ENCODE results near the gene C22orf42. TPM values are rescaled to one million over a fixed set of nuclear protein-coding genes. Genes with fewer than 3 reads are reported as not detected.
"Not testable (repeated sequence)": the region's sequence is repeated elsewhere in the genome, so short reads cannot be mapped to it uniquely, and the experiment has no call there.

The C22orf42 gene
- total RNA-seq, 3 donors from 2014 or later (not counting 1 experiment from before 2014, with no cell fraction given), result not detected

DNA sequence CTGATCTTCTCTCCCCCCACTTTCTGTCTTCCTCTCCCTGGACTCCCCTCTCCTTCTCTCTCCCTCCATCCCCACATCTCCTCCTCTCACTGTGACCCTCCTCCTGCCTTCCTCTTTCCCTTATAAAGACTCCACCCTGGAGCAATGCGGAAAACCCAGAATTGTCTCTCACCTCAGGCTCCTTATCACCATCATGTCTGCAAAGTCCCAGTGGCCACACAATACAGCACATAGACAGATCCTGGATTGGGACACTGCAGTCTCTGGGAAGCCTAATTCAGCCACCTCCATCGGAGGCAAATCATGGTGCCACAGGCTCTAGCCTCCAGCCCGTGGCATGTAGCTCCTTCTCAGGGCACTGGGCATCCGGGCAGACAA, 43.0 kb upstream of the C22orf42 start:
- Mint-ChIP-seq H3K4me3 (peak overlapping the region; percentile 81), H3K4me1 (peaks cover 10 to 36% of the 10 kb centered on the region in 2 donors), H3K36me3 (no peaks in the 10 kb centered on the region), H3K9me3 (no peaks in the 10 kb centered on the region), H3K27ac (no peak overlapping the region), H3K27me3 (ENCODE audit: low read depth in 2 of 2) (peaks cover 24 to 34% of the 10 kb centered on the region in 2 donors)
- TF ChIP-seq, protein P1, sequence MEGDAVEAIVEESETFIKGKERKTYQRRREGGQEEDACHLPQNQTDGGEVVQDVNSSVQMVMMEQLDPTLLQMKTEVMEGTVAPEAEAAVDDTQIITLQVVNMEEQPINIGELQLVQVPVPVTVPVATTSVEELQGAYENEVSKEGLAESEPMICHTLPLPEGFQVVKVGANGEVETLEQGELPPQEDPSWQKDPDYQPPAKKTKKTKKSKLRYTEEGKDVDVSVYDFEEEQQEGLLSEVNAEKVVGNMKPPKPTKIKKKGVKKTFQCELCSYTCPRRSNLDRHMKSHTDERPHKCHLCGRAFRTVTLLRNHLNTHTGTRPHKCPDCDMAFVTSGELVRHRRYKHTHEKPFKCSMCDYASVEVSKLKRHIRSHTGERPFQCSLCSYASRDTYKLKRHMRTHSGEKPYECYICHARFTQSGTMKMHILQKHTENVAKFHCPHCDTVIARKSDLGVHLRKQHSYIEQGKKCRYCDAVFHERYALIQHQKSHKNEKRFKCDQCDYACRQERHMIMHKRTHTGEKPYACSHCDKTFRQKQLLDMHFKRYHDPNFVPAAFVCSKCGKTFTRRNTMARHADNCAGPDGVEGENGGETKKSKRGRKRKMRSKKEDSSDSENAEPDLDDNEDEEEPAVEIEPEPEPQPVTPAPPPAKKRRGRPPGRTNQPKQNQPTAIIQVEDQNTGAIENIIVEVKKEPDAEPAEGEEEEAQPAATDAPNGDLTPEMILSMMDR (IDR thresholded peaks at IDR 0.05), result no peak
- Histone ChIP-seq H3K9me3 (ENCODE audit: control insufficient read depth, insufficient read depth, low read length) (no peaks in the 10 kb centered on the region), H3K4me3 (ENCODE audit: low read length) (no peak overlapping the region), H3K36me3 (ENCODE audit: control insufficient read depth, insufficient read depth, low read length) (no peaks in the 10 kb centered on the region), H3K4me1 (ENCODE audit: control insufficient read depth, insufficient read depth, low read length) (peaks cover 58% of the 10 kb centered on the region), H3K27ac (ENCODE audit: low read length) (no peak overlapping the region), H3K27me3 (ENCODE audit: control insufficient read depth, insufficient read depth, low read length) (peaks cover 4% of the 10 kb centered on the region)
- intact Hi-C loops (cut with micrococcal nuclease), result loop anchor here (10.0 kb wide), 1 partner anchor 273 kb away; the partner anchor contains the start of gene FBXO7
- WGBS (ENCODE audit: insufficient coverage), result 30% methylated on average over 4 of the region's 4 CpGs
- no peak for DNase-seq
- ATAC-seq, result no peak

DNA sequence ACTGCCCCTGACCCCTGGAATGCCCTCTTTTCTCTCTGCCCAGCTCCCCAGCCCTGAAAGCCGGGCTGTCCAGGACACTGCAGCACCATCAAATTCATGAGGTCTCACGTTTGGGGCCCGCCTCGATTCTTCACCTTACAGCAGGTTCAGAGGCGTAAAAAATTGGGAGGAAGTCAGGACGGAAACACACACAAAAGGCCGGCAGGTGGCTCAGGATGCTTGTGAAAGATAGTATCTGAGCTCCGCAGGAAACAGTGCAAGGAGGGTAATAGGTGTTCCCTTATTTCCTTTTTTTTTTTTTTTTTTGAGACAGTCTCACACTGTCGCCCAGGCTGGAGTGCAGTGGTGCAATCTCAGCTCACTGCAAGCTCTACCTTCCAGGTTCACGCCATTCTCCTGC, 41.6 kb upstream of the C22orf42 start:
- Mint-ChIP-seq H3K4me3 (no peak overlapping the region), H3K27me3 (ENCODE audit: low read depth in 2 of 2) (peaks cover 19 to 31% of the 10 kb centered on the region in 2 donors), H3K27ac (no peak overlapping the region), H3K4me1 (peaks cover under 1 to 22% of the 10 kb centered on the region in 2 donors), H3K36me3 (no peaks in the 10 kb centered on the region), H3K9me3 (no peaks in the 10 kb centered on the region)
- H3K4me3 ChIP-seq (ENCODE audit: low read length), result no peak overlapping the region
- H3K36me3 ChIP-seq (ENCODE audit: control insufficient read depth, insufficient read depth, low read length), result no peaks in the 10 kb centered on the region
- peak in 1 of 2 donors; percentile 55 for DNase-seq
- H3K4me1 ChIP-seq (ENCODE audit: control insufficient read depth, insufficient read depth, low read length), result peaks cover 44% of the 10 kb centered on the region
- no peak overlapping the region for H3K27ac ChIP-seq (ENCODE audit: low read length)
- 34% methylated on average over 10 of the region's 10 CpGs for WGBS (ENCODE audit: insufficient coverage)
- intact Hi-C loops (cut with micrococcal nuclease), result loop anchor here (10.0 kb wide), 1 partner anchor 274 kb away; the partner anchor contains the start of gene FBXO7
- TF ChIP-seq, protein P1 (IDR thresholded peaks at IDR 0.05), result no peak
- no peaks in the 10 kb centered on the region for H3K9me3 ChIP-seq (ENCODE audit: control insufficient read depth, insufficient read depth, low read length)
- ATAC-seq, result no peak
- peaks cover 4% of the 10 kb centered on the region for H3K27me3 ChIP-seq (ENCODE audit: control insufficient read depth, insufficient read depth, low read length)

DNA sequence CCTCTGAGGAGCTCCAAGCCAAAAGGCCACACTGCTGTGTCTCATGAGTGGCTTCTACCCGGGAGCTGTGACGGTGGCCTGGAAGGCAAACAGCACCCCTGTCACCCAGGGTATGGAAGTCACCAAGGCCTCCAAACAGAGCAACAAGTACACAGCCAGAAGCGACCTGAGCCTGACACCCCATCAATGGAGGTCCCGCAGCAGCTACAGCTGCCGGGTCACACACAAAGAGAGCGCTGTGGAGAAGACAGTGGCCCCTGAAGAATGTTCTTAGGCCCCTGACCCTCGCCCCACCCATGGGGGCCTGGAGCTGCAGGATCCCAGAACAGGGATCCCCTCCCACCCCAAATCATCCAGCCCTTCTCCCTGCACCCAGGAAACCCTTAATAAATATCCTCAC, 40.9 kb upstream of the C22orf42 start:
- no peaks in the 10 kb centered on the region for H3K36me3 Mint-ChIP-seq
- peaks cover 26 to 31% of the 10 kb centered on the region in 2 donors for H3K27me3 Mint-ChIP-seq (ENCODE audit: low read depth in 2 of 2)
- ATAC-seq, result no peak
- Histone ChIP-seq H3K27ac (ENCODE audit: low read length) (no peak overlapping the region), H3K4me3 (ENCODE audit: low read length) (no peak overlapping the region), H3K9me3 (ENCODE audit: control insufficient read depth, insufficient read depth, low read length) (no peaks in the 10 kb centered on the region), H3K4me1 (ENCODE audit: control insufficient read depth, insufficient read depth, low read length) (peaks cover 37% of the 10 kb centered on the region), H3K36me3 (ENCODE audit: control insufficient read depth, insufficient read depth, low read length) (no peaks in the 10 kb centered on the region), H3K27me3 (ENCODE audit: control insufficient read depth, insufficient read depth, low read length) (peaks cover 4% of the 10 kb centered on the region)
- no peak overlapping the region for H3K4me3 Mint-ChIP-seq
- intact Hi-C loops (cut with micrococcal nuclease), result loop anchor here (10.0 kb wide), 1 partner anchor 275 kb away; the partner anchor contains the start of gene FBXO7
- peaks cover 0 to 15% of the 10 kb centered on the region in 2 donors for H3K4me1 Mint-ChIP-seq
- WGBS (ENCODE audit: insufficient coverage), result 86% methylated on average over 7 of the region's 7 CpGs
- H3K9me3 Mint-ChIP-seq, result no peaks in the 10 kb centered on the region
- no peak for DNase-seq
- no peak overlapping the region for H3K27ac Mint-ChIP-seq
- TF ChIP-seq, protein P1 (IDR thresholded peaks at IDR 0.05), result no peak

DNA sequence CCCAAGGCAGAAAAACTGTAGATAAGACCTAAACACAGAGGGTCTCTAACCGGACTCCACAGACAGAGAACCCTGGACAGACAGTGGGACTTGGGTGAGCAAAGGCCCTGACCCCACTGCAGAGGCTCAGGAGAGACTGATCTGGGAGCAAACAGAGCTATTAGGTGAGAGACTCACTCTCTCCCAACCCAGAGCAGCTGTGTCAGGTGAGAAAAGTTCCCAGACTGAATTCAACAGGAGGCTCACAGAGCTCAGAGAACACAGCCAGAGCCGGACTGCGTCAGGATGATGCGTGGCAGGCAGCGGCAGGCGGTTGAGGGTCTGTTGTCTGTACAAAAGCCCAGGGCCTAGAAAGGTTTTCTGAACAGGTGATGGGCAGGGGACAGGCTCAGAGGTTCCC, 40.2 kb upstream of the C22orf42 start:
- Histone ChIP-seq H3K27me3 (ENCODE audit: control insufficient read depth, insufficient read depth, low read length) (peaks cover 4% of the 10 kb centered on the region), H3K4me1 (ENCODE audit: control insufficient read depth, insufficient read depth, low read length) (peaks cover 36% of the 10 kb centered on the region), H3K4me3 (ENCODE audit: low read length) (no peak overlapping the region), H3K9me3 (ENCODE audit: control insufficient read depth, insufficient read depth, low read length) (no peaks in the 10 kb centered on the region), H3K27ac (ENCODE audit: low read length) (no peak overlapping the region), H3K36me3 (ENCODE audit: control insufficient read depth, insufficient read depth, low read length) (no peaks in the 10 kb centered on the region)
- ATAC-seq, result no peak
- Mint-ChIP-seq H3K9me3 (no peaks in the 10 kb centered on the region), H3K36me3 (no peaks in the 10 kb centered on the region), H3K27ac (no peak overlapping the region), H3K4me3 (no peak overlapping the region), H3K27me3 (ENCODE audit: low read depth in 2 of 2) (peaks cover 27 to 29% of the 10 kb centered on the region in 2 donors), H3K4me1 (peaks cover 0 to 9% of the 10 kb centered on the region in 2 donors)
- no peak for DNase-seq
- 93% methylated on average over 6 of the region's 6 CpGs for WGBS (ENCODE audit: insufficient coverage)
- intact Hi-C loops (cut with micrococcal nuclease), result no loop called here
- TF ChIP-seq, protein P1 (IDR thresholded peaks at IDR 0.05), result no peak

DNA sequence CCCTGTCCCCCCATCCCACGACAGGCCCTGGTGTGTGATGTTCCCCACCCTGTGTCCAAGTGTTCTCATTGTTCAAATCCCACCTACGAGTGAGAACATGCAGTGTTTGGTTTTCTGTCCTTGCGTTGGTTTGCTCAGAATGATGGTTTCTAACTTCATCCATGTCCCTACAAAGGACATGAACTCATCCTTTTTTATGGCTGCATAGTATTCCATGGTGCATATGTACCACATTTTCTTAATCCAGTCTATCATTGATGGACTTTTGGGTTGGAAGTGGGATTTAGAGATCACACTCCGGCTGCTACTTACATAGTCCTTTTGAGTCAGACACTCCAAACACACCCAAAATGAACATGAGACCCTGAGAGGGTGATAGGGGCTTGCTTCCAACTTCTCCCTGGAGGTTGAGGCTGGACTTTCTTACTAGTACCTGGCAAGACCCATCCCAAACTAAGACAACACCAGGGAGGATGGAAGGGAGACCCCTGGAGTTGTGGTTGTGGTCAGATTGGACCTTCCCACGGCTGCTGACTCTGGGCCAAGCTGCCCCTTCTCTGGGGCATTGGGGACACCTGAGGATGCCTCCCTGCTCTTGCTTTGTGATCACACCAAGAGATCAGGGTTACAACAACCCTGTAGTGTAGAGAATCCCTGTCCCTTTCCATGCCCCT, 38.6 kb upstream of the C22orf42 start:
- H3K4me3 ChIP-seq (ENCODE audit: low read length); H3K27me3 ChIP-seq (ENCODE audit: control insufficient read depth, insufficient read depth, low read length); H3K36me3 ChIP-seq (ENCODE audit: control insufficient read depth, insufficient read depth, low read length); intact Hi-C loops (cut with micrococcal nuclease); H3K9me3 Mint-ChIP-seq; ATAC-seq; H3K4me1 Mint-ChIP-seq; H3K4me3 Mint-ChIP-seq; H3K36me3 Mint-ChIP-seq; DNase-seq; H3K27ac ChIP-seq (ENCODE audit: low read length); H3K27ac Mint-ChIP-seq; H3K9me3 ChIP-seq (ENCODE audit: control insufficient read depth, insufficient read depth, low read length): not testable (repeated sequence)
- H3K27me3 Mint-ChIP-seq (ENCODE audit: low read depth in 2 of 2), result peaks cover 25 to 27% of the 10 kb centered on the region in 2 donors
- 89% methylated on average over 4 of the region's 5 CpGs for WGBS (ENCODE audit: insufficient coverage)
- peaks cover 24% of the 10 kb centered on the region for H3K4me1 ChIP-seq (ENCODE audit: control insufficient read depth, insufficient read depth, low read length)

All from natural killer cell (primary cell).